Loucy (cell line): ENCODE measurements around the gene PARP1.

Experiments
- H2AFZ ChIP-seq: fragments of 200-600 bp; sonication (generic); 2 replicates; pipeline ENCODE4 v1.6.0; 2016; ENCODE audit warnings: antibody characterized with exemption, mild to moderate bottlenecking, low read length, moderate library complexity
- H3F3A ChIP-seq: fragments of 200-600 bp; 2 replicates; pipeline ENCODE4 v1.6.0; 2016; ENCODE audit warnings: antibody characterized with exemption, low read depth, mild to moderate bottlenecking
- H3K27me3 ChIP-seq: fragments of 200-600 bp; sonication (generic); 2 replicates; pipeline ENCODE4 v1.6.1; 2014; ENCODE audit warnings: low read length, mild to moderate bottlenecking; ENCODE audit not compliant: insufficient read depth, poor library complexity, severe bottlenecking
- H3K36me3 ChIP-seq: fragments of 200-600 bp; sonication (generic); 2 replicates; pipeline ENCODE4 v1.6.1; 2016; ENCODE audit warnings: low read length; ENCODE audit not compliant: insufficient read depth
- H3K4me1 ChIP-seq: fragments of 200-600 bp; sonication (generic); 2 replicates; pipeline ENCODE4 v1.5.1; 2014; ENCODE audit warnings: low read length, mild to moderate bottlenecking; ENCODE audit not compliant: insufficient read depth, poor library complexity, severe bottlenecking
- H3K4me2 ChIP-seq: fragments of 200-600 bp; sonication (generic); 2 replicates; pipeline ENCODE4 v1.6.0; 2014; ENCODE audit warnings: antibody characterized with exemption, low read length, low read depth, mild to moderate bottlenecking; ENCODE audit not compliant: poor library complexity, severe bottlenecking
- H3K4me3 ChIP-seq: fragments of 200-600 bp; sonication (generic); 2 replicates; pipeline ENCODE4 v1.5.1; 2014; ENCODE audit warnings: low read length, mild to moderate bottlenecking, mixed read lengths; ENCODE audit not compliant: poor library complexity, severe bottlenecking
- H3K79me2 ChIP-seq: fragments of 200-600 bp; sonication (generic); 2 replicates; pipeline ENCODE4 v1.6.1; 2014; ENCODE audit warnings: low read length; ENCODE audit not compliant: insufficient read depth
- H3K9ac ChIP-seq: fragments of 200-600 bp; sonication (generic); 2 replicates; pipeline ENCODE4 v1.6.0; 2014; ENCODE audit warnings: mild to moderate bottlenecking, low read depth, low read length, moderate library complexity; ENCODE audit not compliant: poor library complexity, severe bottlenecking
- H3K9me2 ChIP-seq: fragments of 200-600 bp; sonication (generic); replicated peaks from 2 replicates; pipeline ENCODE4 v1.6.1; 2016; ENCODE audit warnings: low read depth, low read length, mixed read lengths
- H3K9me3 ChIP-seq: fragments of 200-600 bp; sonication (generic); 2 replicates; pipeline ENCODE4 v1.6.1; 2014; ENCODE audit warnings: mild to moderate bottlenecking, antibody characterized with exemption, low read length, low read depth; ENCODE audit not compliant: insufficient read depth
- H4K20me1 ChIP-seq: fragments of 200-600 bp; sonication (generic); 2 replicates; pipeline ENCODE4 v1.6.0; 2014; ENCODE audit warnings: antibody characterized with exemption, low read length, mild to moderate bottlenecking; ENCODE audit not compliant: insufficient read depth, poor library complexity, severe bottlenecking
- CTCF ChIP-seq: fragments of 200-600 bp; sonication (generic); conservative IDR thresholded peaks from 2 replicates; pipeline ENCODE4 v1.5.1; 2014; ENCODE audit warnings: mild to moderate bottlenecking, antibody characterized with exemption, low read length
- EZH2phosphoT487 ChIP-seq: fragments of 200-600 bp; IDR thresholded peaks from 2 replicates; pipeline ENCODE4 v1.6.1; 2018; ENCODE audit warnings: antibody characterized with exemption, mild to moderate bottlenecking, moderate library complexity, borderline replicate concordance

PARP1 gene

GRCh38 chr1:226404063-226404903 is 3.6 kb downstream of the PARP1 start:
- peaks cover 31% of the 10 kb centered on the region; the same call in 1 of the 2 replicates for H3K36me3 ChIP-seq
- H3K4me2 ChIP-seq: peak overlapping the region; percentile 98

GRCh38 chr1:226403201-226404034 is 4.5 kb downstream of the PARP1 start:
- H3K9ac ChIP-seq: peak overlapping the region; percentile 92
- H4K20me1 ChIP-seq: peaks cover 77% of the 10 kb centered on the region
- H3K4me2 ChIP-seq: peak overlapping the region; percentile 98

More at GRCh38 chr1:226404063-226404903, 3.6 kb downstream of the PARP1 start:
- Histone ChIP-seq H3K9me2 (no peaks in the 10 kb centered on the region), H3K4me3 (peak overlapping the region; percentile 91), H3K4me1 (peaks cover 53% of the 10 kb centered on the region), H4K20me1 (peaks cover 73% of the 10 kb centered on the region), H3F3A (no peaks in the 10 kb centered on the region), H3K9ac (peak overlapping the region; percentile 92), H2AFZ (no peak overlapping the region), H3K27me3 (no peaks in the 10 kb centered on the region), H3K79me2 (peaks cover 82% of the 10 kb centered on the region), H3K9me3 (no peaks in the 10 kb centered on the region)
- TF ChIP-seq CTCF: no peak
- no peak for TF ChIP-seq EZH2phosphoT487

GRCh38 chr1:226402739-226403165 is 5.1 kb downstream of the PARP1 start:
- Histone ChIP-seq H3K36me3 (peaks cover 45% of the 10 kb centered on the region; the same call in 1 of the 2 replicates), H3K4me2 (peak overlapping the region; percentile 98), H3K4me3 (no peak overlapping the region), H3K4me1 (peaks cover 53% of the 10 kb centered on the region), H2AFZ (no peak overlapping the region), H3F3A (no peaks in the 10 kb centered on the region), H3K79me2 (peaks cover 97% of the 10 kb centered on the region), H3K27me3 (no peaks in the 10 kb centered on the region), H3K9ac (peak overlapping the region; percentile 5), H3K9me2 (no peaks in the 10 kb centered on the region), H3K9me3 (no peaks in the 10 kb centered on the region), H4K20me1 (peaks cover 84% of the 10 kb centered on the region)
- TF ChIP-seq EZH2phosphoT487: no peak
- TF ChIP-seq CTCF: no peak

More at GRCh38 chr1:226403201-226404034, 4.5 kb downstream of the PARP1 start:
- TF ChIP-seq EZH2phosphoT487 (no peak), CTCF (peak; percentile 42)
- H2AFZ ChIP-seq: no peak overlapping the region
- no peaks in the 10 kb centered on the region for H3K27me3 ChIP-seq
- peaks cover 53% of the 10 kb centered on the region for H3K4me1 ChIP-seq
- no peaks in the 10 kb centered on the region for H3F3A ChIP-seq
- peak overlapping the region; percentile 91 for H3K4me3 ChIP-seq
- H3K36me3 ChIP-seq: peaks cover 39% of the 10 kb centered on the region; the same call in 1 of the 2 replicates
- H3K9me3 ChIP-seq: no peaks in the 10 kb centered on the region
- peaks cover 91% of the 10 kb centered on the region for H3K79me2 ChIP-seq
- no peaks in the 10 kb centered on the region for H3K9me2 ChIP-seq
